NCI-H748 (cell line): Measurements from ENCODE around the gene MLNR.

Experiments used
- DNase-seq: peaks from one replicate; lab custom pipeline; 2025; ENCODE audit not compliant: unreplicated experiment; lab: John Stamatoyannopoulos, UW

MLNR gene

DNA sequence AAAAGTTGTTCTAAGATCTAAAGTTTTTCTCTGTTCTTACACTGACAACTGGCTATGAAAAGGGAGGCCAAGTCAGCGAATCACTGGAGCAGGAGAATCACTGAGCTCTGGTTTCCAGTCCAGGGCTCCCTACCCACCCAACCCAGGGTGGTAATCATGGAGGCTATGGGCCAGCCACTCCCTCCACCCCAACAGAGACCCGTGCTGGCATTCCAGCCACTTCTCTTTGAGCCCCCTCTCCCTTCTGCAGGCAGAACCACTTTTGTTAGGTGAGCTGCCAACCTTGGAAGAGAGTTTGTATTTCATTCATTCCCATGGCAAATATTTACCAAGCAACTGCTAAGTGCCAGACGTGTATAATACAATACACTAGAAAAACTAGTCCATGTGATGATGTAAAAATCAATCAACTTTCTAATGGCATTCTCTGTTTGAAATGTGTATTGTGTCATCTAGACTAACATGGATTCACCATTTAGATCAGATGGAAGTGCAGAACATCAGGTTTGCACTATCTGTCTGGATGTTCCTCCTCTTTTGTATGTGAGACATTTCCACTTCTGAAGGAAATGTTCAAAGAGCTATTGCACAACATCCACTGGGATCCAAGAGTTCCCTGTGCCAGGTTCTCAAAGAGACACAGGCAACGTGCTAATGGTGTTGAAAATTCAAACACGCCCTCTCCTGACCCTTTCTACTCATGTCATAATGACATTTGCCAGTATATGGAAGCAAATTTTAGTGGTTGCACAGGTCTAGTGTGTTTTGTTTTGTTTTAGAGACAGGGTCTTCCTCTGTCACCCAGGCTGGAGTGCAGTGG lies 5.3 kb downstream of the MLNR start:
- peak; percentile 77 for DNase-seq

DNA sequence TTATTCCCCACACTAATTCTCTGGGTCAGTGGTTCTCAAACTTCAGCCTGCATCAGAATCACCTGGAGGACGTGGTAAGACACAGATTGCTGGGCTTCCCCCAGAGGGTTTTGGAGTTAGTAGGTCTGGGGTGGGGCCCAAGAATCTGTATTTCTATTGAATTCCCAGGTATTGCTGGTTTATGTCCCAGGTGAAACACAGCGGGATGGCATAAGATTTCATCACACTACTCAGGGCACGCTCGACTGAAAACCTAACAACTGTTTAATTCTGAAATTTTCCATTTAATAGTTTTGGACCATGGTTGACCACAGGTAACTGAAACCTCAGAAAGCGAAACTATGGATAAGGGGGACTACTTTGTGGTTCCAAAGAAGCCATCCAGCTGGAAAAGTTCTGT lies 6.5 kb downstream of the MLNR start:
- DNase-seq: no peak

DNA sequence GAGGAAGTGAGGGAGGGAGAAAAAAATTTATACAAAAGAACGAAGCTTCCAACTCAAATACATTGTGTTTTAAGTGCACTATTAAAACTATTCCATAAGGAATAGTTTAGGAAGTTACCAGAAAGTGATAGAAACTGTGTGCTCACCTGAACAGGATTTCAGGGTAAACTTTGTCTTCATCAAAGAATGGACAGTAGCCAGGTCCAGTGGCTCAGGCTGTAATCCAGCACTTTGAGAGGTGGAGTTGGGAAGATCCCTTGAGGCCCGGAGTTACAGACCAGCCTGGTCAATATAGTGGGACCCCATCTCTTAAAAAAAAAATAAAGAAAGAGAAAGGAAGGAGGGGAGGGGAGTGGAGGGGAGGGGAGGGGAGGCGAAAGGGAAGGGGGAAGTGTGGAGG lies 14.6 kb downstream of the MLNR start:
- no peak for DNase-seq

DNA sequence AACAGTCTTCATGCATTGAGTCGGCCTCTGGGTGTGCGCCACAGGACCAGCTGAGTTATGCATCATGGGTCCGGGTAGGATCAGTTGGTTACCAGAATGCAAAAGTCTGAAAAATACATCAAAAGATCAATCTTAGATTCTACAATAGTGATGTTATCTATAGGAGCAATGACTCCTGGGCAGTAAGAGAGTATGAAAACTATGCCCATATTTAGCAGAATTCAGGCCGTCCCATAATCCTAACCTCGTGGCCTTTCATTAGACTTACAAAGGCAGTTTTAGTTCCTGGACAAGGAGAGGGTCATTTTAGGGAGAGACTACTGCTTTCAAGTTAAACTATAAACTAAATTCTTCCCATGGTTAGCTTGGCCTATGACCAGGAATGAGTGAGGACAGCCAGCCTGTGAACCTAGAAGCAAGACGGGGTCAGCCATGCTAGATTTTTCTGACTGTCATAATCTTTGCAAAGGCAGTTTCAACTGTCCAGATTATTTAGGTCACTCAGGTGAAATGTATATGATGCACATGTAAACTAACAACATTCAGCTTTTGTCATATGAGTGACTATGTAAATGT lies 15.8 kb downstream of the MLNR start:
- DNase-seq: no peak

DNA sequence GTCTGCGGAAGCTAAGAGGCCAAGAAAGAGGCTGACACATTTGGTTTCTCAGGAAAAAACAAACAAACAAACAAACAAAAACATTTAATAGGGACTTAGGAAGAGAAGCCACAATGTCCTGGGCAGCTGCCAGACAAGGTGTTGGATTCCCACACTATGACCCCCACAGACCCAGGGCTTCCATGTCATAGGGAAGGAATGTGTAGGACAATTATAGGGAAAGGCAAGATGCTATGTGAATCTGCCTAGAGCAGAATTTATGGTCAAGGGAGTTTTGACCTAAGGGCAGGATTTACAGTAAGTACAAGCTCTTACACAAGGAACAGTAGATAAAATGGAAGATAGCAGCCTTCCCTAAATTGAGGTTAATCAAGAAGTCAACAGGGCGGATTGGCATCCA lies 18.5 kb downstream of the MLNR start:
- DNase-seq: no peak

DNA sequence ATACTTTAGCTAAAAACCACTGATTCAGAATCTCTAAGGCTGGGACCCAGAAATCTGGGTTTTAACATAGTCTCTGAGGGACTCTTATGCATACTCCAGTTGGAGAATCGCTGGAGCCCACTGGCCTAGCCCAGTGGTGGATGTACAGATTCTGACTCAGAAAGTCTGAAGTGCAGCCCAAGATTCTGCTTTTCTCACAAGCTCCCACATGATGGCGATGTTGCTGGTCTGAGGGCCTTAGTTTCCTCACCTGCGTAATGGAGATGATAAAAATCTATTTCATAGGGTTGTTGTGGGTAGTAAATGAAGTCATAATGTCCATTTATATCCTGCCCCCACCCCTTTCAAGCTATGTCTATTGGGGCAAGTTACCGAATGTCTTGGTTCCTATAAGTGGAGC lies 19.9 kb downstream of the MLNR start:
- peak; percentile 27 for DNase-seq

DNA sequence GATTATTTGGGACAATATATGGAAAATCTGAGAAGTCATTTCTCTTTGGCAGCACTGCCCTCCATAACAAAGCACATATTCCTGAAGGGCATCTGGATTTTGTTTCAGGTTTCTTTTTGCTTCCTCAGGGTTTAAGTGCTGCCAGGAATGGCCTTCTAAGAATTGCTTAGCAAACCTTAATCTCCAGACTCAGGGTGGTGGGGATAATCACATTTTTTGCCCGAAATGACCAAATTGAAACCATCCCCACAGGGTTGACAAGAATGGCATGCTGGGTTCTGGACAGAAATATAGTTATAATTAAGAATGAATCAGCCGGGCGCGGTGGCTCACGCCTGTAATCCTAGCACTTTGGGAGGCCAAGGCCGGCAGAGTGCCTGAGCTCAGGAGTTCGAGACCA lies 21.2 kb downstream of the MLNR start:
- DNase-seq: no peak

DNA sequence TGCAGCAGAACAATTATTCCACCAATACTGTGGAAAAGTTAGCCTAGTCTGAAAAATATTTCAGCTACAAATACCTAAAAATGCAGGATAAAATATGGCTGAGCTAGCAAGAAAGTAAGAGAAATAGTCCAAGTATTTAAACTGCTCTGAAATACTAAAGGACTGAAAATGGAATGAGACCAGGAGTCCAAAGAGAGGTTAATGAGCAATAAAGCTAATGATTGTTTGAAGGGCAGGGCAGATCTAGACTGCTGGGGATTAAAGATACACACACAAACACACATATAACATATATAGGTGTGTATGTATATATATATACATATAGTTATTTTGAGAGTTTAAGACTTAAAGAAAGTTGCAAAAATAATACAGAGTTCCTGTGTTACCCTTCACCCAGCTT lies 25.0 kb downstream of the MLNR start:
- DNase-seq: no peak

DNA sequence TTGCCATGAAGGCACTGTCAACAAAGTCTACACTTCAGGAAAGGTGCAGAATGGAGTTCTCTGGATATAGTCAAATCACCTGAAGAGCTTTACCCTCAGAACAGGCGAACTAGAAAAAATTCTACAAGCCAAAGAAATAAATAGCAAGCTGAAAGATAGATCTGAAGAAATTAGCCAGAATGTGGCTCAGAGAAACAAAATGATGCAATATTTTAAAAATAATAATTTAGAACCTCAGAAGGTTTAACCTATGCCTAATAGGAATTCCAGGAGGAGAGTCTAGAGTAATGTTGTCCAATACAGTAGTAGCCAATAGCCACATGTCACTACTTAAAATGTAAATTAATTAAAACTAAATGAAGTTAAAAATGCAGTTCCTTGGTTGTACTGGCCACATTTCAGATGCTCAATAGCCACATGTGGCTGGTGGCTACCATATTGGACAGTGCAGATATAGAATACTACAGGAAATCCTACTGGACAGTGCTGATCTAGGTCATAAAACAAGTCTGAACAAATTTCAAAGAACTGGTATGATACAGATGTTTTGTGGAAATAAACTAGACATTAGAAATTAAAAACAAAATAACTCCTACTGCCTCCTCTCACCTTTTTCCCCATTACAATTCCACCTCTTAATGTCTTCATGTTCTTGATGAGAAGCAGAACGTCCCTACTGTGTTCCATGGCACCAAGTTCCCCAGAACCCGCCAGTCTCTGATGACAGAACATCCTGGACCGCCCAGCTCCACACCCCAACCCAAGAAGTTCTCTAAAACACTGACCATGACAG lies 26.9 kb downstream of the MLNR start:
- DNase-seq: no peak

DNA sequence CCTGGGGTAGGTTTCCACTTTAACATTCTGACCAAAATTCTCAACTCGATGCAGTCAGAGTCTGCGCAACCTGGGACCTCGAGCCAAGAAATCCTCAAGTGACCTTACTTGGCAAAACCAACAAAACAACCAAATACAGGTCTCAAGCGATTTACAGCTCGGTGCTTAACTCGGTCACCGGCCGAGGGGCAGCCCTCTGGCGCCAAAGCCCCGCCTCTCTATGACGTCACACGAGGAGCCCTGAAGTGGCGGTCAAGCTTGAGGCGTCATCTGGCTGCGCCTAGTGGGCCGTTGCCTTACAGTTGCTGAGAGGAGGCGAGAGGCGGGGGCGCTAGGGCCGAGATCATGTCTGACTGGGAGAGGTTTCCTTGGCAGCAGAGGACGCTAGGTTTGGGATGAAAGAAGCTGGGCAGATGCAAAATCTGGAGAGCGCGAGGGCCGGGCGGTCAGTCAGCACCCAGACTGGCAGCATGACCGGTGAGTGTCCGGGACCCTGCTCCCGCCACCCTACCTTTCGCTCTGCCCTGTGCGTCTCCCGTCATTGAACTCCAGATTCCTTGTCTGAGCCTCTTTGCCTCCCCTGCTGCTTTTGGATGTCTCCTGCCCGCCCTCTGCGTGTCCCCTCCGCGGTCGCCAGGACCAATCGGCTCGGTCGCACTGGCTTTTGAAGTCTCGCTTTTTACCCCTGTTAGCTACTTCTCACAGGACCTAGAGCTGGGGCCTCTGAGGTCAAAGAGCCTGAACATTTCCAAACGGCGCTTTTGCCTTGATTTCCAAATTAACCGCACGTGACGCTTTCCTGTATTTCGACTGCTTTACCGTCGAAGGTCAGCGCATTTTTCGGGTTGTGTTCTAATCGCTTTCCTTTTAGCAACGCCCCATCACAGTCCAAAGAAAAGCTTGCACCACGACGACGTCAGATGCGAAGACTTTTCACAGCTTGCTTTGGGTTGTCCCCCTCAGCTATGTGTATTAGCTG lies 27.8 kb downstream of the MLNR start, which contains the start of gene CDADC1:
TSS of gene CDADC1 (plus strand) at position 283 of the 979 bp plus-strand sequence. CDS start at position 396, 113 bp downstream.
- peak; percentile 96 for DNase-seq

DNA sequence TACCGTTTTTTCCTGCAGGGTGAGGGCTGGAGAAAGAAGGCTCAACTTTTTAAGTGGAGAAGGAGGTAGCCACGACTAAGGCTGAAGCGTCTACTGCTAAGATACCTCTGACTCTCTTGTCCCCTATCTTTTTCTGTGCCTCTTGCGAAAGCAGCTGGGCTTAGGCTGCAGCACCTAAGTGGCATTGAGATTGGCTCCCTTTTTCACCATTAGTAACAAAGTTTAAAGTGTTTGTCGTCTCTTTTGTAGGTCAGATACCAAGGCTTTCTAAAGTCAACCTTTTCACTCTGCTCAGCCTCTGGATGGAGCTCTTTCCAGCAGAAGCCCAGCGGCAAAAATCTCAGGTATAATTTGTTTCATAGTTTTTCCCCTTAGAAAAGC lies 28.5 kb downstream of the MLNR start:
- no peak for DNase-seq

DNA sequence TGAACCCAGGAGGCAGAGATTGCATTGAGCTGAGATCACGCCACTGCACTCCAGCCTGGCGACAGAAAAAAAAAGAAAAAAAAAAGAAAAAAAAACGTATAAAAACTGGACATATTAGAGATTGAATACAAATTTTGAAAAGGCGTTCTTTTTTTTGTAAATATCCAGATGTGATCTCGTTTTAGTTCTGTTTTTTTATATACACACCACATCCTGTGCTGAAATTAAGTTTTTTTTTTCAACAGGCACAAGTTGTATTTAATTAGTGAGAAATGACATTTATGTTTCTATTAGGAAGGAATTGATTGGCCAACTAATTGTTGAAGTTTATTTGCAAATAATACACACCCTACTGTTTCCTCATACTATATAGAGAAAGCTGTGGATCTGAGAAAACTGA lies 31.2 kb downstream of the MLNR start:
- no peak for DNase-seq

DNA sequence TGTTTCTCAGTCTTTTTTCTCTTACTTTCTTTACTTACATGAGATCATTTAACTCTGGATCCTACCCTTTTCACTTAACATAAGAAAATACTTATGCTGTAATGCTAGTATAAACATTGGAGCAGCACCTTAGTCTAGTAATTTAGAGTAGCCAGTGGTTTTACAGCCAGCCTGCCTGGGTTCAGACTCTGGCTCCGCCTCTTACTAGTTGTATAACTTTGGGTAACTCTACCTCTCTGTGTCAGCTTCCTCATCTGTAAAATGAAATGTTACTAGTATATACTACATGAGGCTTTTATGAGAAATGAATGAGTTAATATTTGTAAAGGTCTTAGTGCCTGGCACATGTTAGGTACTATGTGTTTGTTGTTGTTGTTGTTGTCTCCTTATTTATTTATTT lies 33.2 kb downstream of the MLNR start:
- DNase-seq: no peak

DNA sequence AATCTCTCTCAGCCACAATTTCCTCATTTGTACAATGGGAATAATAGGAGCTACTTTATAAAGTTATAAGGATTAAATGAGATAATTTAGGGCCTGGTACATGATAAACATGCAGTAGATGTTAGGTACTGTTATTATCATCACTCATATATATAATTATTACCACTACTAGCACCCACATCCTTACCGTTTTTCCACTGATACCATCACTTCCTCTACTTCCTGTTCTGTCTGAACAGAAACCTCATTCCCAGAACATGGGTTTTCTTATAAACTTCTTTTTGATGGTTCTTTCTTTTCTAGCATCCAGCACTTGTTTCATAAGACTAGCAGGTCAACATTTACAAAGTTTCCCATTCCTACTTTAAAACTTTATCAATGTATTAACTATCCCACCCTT lies 33.9 kb downstream of the MLNR start:
- DNase-seq: no peak

DNA sequence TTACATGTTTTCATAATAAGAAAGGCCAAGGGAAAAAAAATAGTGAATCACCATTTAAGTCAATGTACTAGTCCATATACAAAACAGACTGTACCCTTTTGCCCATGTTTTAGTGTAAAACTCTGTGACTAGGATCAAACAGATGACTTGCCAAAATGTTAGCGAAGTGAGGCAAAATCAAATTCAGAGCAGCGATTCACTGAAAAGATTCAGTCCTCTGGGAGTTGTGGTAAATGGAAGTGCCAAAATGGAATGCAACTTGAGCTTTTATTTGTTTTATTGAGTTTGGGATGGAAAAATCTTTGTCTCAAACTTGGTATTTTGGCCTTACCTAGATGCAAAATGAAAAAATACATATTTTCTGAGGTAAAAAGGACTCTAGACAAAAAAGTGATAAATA lies 36.7 kb downstream of the MLNR start:
- no peak for DNase-seq

DNA sequence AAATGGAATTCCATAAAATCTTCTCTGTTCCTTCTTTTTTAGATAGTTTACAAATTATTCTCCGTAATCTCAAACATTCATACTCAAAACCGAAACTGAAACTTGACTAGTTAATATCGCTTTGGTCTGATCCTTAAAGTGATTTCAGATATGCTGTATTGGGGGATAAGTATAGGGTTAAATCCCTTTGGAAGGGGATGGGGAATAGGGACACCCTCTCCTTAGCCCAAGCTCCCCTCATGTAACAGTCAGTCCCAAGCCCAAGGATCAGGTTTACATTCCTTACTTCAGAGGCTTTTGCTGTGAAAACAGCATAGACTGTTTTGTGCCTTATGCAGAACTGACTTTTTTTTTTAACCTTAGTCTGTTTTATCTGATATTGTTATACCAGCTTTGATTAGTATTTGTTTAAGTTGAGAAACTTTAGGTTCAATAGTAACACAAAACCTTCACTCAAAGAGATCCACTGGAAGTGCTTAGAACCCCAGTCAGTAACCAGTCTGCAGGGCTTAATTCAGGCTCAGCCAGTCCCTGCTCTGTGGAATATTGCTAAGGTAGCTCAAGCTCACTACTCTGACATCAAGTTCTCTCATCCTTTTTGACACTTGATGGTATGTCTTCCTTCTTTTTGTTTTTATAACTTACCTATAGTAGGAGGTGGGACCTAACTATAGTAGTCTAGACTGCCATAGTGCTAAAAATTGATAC lies 38.1 kb downstream of the MLNR start:
- DNase-seq: no peak

DNA sequence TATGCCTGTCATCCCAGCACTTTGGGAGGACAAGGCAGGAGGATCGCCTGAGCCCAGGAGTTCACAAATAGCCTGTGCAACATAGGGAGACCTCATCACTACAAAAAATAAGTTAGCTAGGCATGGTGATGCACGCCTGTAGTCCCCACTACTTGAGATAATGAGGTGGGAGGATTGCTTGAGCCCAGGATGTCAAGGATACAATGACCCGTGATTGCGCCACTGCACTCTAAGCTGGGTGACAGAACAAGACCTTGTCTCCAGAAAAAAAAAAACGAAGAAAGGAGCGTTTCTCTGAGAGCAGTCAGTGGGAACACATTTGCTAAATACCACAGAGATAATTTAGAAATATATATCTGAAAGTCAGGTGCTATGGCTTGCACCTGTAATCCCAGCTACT lies 39.4 kb downstream of the MLNR start:
- no peak for DNase-seq

DNA sequence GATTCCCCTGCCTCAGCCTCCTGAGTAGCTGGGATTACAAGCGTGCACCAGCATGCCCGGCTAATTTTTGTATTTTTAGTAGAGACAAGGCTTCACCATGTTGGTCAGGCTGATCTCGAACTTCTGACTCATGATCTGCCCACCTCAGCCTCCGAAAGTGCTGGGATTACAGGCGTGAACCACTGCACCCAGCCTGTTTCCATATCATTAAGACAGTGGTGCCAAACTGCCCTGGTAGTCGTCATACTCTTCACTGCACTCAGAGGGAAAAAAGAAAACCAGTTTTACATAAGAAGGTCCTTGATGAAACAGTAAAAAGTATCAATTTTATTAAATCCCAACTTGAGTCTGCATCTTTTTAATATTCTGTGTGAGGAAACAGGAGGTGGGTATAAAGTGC lies 42.5 kb downstream of the MLNR start:
- no peak for DNase-seq

DNA sequence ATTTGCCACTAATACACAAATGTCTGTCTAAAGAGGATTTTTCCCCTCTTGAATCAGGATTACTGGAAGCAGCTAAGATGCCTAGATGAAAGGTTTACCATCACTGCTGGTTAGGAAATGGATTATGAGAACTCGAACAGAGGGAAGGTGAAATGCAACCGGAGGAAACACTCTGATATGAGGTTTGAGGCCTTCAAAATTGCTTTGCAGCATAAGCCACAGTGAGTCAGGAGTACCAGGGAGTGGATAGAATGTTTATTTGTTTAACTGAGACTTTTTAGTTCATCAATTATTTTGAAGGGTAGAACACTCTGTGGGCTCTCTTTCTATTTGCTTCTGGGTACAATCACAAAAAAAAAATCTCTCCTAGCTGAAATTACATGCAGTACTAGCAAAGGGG lies 45.7 kb downstream of the MLNR start:
- no peak for DNase-seq

DNA sequence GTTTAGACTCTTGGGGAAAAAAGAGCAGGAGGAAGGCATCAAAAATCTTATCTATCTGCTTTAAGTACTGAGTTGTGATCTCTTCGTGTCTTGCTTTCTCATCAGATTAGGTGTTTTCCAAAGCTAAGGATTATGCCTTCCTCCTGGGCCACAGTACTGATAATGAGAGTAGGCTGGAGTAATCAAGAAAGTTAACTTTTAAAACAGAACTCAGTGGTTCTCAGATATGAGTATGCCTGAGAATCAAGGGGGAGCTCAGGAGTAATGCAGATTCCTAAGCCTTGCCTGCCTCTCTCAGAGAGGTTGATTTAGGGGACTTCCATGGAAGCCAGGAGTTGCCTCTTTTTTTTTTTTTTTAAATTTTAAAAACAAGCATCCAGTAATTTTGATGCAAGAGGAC lies 51.1 kb downstream of the MLNR start:
- DNase-seq: no peak
